Stimulated activated naive CD8-positive, alpha-beta T cell treated with anti-CD3 and anti-CD28 coated beads, Interleukin-15, Interleukin-2, amounts not matched to agents 100 ng/mL and 50 ng/mL, for 24 hours (primary cell): Measurements from ENCODE around the gene TUBD1.

Experiments
- H3K27ac Mint-ChIP-seq: one replicate; pipeline ENCODE4 v1.8.0; 2021; ENCODE audit warnings: mild to moderate bottlenecking, mixed read lengths
- H3K27me3 Mint-ChIP-seq: one replicate; pipeline ENCODE4 v1.8.0; 2021; ENCODE audit warnings: mixed read lengths
- H3K36me3 Mint-ChIP-seq: one replicate; pipeline ENCODE4 v1.8.0; 2021; ENCODE audit warnings: low read depth, mixed read lengths
- H3K4me1 Mint-ChIP-seq: one replicate; pipeline ENCODE4 v1.8.0; 2021; ENCODE audit warnings: low read depth, mixed read lengths
- H3K4me3 Mint-ChIP-seq: one replicate; pipeline ENCODE4 v1.8.0; 2021; ENCODE audit warnings: mild to moderate bottlenecking, mixed read lengths
- H3K9me3 Mint-ChIP-seq: one replicate; pipeline ENCODE4 v1.8.0; 2021; ENCODE audit warnings: mixed read lengths

TUBD1 gene

DNA sequence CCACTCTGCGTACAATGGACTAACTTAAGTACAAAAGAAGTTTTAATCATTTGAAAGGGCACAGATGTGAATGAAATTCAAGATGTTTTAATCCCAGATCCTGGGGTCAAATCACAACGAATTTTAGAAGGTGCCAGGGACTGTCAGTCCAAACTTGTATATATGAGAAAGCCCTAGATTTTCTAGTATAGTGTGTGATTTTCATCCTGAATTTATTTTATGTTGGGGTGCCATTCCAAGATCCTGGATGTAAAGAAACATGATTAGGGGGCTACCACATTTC, 64.3 kb downstream of the TUBD1 start:
- H3K36me3 Mint-ChIP-seq = peaks cover 40% of the 10 kb centered on the region
- H3K4me1 Mint-ChIP-seq = peaks cover 97% of the 10 kb centered on the region
- H3K27me3 Mint-ChIP-seq = no peaks in the 10 kb centered on the region
- peak overlapping the region; percentile 99 for H3K27ac Mint-ChIP-seq
- H3K4me3 Mint-ChIP-seq = peak overlapping the region; percentile 84
- H3K9me3 Mint-ChIP-seq = no peaks in the 10 kb centered on the region

DNA sequence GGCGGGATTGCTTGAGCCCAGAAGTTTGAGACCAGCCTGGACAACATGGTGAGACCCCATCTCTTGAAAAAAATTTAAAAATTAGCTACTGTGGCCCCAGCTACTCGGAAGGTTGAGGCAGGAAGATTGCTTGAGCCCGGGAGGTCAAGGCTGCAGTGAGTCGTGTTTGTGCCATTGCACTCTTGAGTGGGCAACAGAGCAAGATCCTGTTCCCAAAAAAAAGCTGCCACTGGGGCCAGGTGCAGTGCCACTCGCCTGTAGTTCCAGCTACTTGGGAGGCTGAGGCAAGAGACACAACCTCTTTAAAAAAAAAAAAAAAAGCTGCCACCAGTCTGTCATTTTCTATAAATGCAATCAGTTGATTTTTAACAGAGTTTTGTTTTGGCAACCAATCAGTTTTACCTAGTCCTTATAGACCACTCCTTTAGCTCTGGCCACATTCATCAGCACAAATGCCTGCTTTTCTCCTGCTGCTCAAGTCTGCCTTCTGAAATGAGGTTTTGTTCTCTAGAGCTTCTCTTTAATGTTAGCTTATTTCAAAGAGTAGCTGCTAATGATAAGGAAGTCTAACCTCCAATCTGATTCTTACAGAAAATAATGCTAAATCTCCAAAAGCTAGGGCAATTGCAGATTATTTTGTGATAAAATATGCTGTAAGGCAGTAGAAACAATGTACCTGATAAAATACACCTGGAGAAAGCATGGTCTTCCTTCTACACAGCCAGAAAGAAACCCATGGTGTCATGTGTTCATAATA, 64.8 kb downstream of the TUBD1 start:
- H3K9me3 Mint-ChIP-seq = no peaks in the 10 kb centered on the region
- peak overlapping the region; percentile 84 for H3K4me3 Mint-ChIP-seq
- H3K4me1 Mint-ChIP-seq = peaks cover 94% of the 10 kb centered on the region
- no peaks in the 10 kb centered on the region for H3K27me3 Mint-ChIP-seq
- H3K36me3 Mint-ChIP-seq = peaks cover 42% of the 10 kb centered on the region
- peak overlapping the region; percentile 99 for H3K27ac Mint-ChIP-seq

DNA sequence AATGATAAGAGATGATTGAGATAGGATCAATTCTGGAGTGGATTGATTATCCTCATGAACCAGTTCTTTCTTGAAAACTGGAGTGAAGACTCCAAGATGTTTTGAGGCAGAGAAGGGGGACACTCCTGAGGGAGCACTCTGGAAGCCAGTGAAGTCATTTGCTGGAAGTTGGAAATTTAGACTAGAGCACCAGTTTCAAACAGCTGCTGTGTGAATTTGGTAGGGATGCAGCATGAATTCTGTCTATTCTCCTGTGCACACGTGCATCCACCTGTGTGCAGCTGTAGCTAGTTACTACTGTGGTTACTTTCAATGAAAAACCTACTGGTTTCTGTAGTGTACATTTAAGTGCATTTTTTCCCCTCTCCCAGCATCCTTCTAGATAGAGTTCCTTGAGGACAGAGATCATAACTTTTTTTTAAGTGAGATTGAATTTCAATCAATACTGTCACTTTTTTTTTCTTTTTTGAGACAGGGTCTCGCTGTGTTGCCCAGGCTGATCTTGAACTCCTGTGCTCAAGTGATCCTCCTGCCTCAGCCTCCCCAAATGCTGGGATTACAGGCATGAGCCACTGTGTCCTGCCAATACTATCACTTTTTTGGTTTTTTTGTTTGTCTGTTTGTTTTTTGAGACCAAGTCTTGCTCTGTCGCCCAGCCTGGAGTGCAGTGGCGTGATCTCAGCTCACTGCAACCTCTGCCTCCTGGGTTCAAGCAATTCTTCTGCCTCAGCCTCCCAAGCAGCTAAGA, 65.9 kb downstream of the TUBD1 start:
- H3K4me1 Mint-ChIP-seq = peaks cover 88% of the 10 kb centered on the region
- peak overlapping the region; percentile 84 for H3K4me3 Mint-ChIP-seq
- H3K9me3 Mint-ChIP-seq = no peaks in the 10 kb centered on the region
- H3K27ac Mint-ChIP-seq = peak overlapping the region; percentile 99
- no peaks in the 10 kb centered on the region for H3K27me3 Mint-ChIP-seq
- H3K36me3 Mint-ChIP-seq = peaks cover 47% of the 10 kb centered on the region

GRCh38 chr17:59825533-59826322, 67.0 kb downstream of the TUBD1 start:
- H3K27ac Mint-ChIP-seq = peak overlapping the region; percentile 99
- H3K36me3 Mint-ChIP-seq = peaks cover 40% of the 10 kb centered on the region
- H3K27me3 Mint-ChIP-seq = no peaks in the 10 kb centered on the region
- H3K4me3 Mint-ChIP-seq = peak overlapping the region; percentile 84
- H3K4me1 Mint-ChIP-seq = peaks cover 78% of the 10 kb centered on the region
- no peaks in the 10 kb centered on the region for H3K9me3 Mint-ChIP-seq

DNA sequence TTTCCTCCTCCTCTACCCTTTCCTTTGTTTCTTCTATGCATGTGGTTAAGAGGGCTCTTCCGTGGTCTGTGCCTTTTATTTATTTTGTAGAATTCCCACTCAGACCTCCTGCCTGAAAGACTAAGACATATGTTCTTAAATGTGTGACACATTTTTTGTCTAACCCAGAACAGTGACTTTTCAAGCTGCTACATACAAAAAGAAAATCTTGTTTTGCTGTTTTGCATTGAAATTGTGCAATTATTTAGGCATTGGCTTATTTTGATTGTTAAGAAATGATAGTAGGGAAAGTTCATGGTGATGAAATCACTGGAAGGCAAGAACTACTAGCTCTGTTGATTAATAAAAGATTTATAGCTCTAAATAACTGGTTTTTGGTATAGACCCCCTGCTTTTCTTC, 76.8 kb downstream of the TUBD1 start:
- no peaks in the 10 kb centered on the region for H3K27me3 Mint-ChIP-seq
- no peaks in the 10 kb centered on the region for H3K9me3 Mint-ChIP-seq
- H3K36me3 Mint-ChIP-seq = peaks cover 52% of the 10 kb centered on the region
- H3K4me1 Mint-ChIP-seq = peaks cover 33% of the 10 kb centered on the region
- H3K27ac Mint-ChIP-seq = peak overlapping the region; percentile 52
- no peak overlapping the region for H3K4me3 Mint-ChIP-seq

- Mint-ChIP-seq H3K27me3 (no peaks in the 10 kb centered on the region), H3K27ac (no peak overlapping the region), H3K36me3 (peaks cover 46% of the 10 kb centered on the region), H3K4me3 (no peak overlapping the region), H3K9me3 (no peaks in the 10 kb centered on the region), H3K4me1 (peaks cover 25% of the 10 kb centered on the region)
These were observed 78.1 kb downstream of the TUBD1 start for GRCh38 chr17:59814685-59815084.

DNA sequence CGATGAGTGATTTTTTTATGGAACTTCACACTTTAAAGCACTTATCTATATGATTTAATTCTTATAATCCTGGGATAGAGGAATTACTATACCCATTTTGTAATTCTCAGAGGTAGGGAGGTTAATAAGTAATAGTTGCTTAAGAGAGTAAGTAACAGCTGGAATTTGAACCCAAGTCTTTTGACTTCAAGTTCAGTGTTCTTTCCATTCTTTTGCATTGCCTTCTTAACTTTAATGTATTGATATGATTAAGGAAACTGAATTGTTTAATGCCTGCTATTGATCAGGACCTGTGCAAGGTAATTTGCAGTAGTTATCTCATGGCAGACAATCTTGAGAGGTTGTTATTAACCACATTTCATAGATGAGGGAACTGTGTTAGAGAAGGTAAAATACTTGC, 78.5 kb downstream of the TUBD1 start:
- Mint-ChIP-seq H3K27ac (no peak overlapping the region), H3K4me1 (peaks cover 25% of the 10 kb centered on the region), H3K9me3 (no peaks in the 10 kb centered on the region), H3K4me3 (no peak overlapping the region), H3K27me3 (no peaks in the 10 kb centered on the region), H3K36me3 (peaks cover 46% of the 10 kb centered on the region)

DNA sequence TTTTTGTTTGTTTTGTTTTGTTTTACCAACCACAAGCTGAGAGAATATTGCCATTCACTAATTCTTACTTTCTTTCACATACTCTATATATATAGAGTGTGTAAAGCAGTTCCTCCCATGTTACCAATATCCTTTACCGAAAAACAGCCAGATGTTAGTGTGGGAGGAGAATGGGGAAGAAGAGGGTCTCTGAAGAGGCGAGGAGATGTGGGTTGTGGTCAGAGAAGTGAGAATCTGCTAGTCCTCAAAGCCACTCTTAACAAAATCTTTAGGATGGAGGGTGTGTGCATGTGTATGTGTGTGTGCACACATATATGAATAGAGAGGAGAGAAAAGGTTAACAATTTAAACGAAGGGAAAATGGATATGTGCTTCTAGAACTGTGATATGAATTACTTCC, 80.6 kb downstream of the TUBD1 start:
- peak overlapping the region; percentile 45 for H3K27ac Mint-ChIP-seq
- H3K4me3 Mint-ChIP-seq = peak overlapping the region; percentile 3
- H3K9me3 Mint-ChIP-seq = no peaks in the 10 kb centered on the region
- H3K36me3 Mint-ChIP-seq = peaks cover 55% of the 10 kb centered on the region
- H3K27me3 Mint-ChIP-seq = no peaks in the 10 kb centered on the region
- peaks cover 25% of the 10 kb centered on the region for H3K4me1 Mint-ChIP-seq

GRCh38 chr17:59811209-59811608, 81.5 kb downstream of the TUBD1 start:
- no peak overlapping the region for H3K4me3 Mint-ChIP-seq

GRCh38 chr17:59810894-59811153, 81.9 kb downstream of the TUBD1 start:
- no peak overlapping the region for H3K4me3 Mint-ChIP-seq
- H3K9me3 Mint-ChIP-seq = no peaks in the 10 kb centered on the region
- peaks cover 23% of the 10 kb centered on the region for H3K4me1 Mint-ChIP-seq
- no peak overlapping the region for H3K27ac Mint-ChIP-seq
- H3K27me3 Mint-ChIP-seq = no peaks in the 10 kb centered on the region
- H3K36me3 Mint-ChIP-seq = peaks cover 49% of the 10 kb centered on the region

More at GRCh38 chr17:59811209-59811608, 81.5 kb downstream of the TUBD1 start:
- Mint-ChIP-seq H3K36me3 (peaks cover 53% of the 10 kb centered on the region), H3K27ac (no peak overlapping the region), H3K27me3 (no peaks in the 10 kb centered on the region), H3K4me1 (peaks cover 25% of the 10 kb centered on the region), H3K9me3 (no peaks in the 10 kb centered on the region)
